Measurements from ENCODE around the gene MAN2B1. TPM values are rescaled to one million over a fixed set of nuclear protein-coding genes. Genes with fewer than 3 reads are reported as not detected.

The MAN2B1 gene
- polyA plus RNA-seq, 3 donors, result 218 to 305 (median 295) TPM

DNA sequence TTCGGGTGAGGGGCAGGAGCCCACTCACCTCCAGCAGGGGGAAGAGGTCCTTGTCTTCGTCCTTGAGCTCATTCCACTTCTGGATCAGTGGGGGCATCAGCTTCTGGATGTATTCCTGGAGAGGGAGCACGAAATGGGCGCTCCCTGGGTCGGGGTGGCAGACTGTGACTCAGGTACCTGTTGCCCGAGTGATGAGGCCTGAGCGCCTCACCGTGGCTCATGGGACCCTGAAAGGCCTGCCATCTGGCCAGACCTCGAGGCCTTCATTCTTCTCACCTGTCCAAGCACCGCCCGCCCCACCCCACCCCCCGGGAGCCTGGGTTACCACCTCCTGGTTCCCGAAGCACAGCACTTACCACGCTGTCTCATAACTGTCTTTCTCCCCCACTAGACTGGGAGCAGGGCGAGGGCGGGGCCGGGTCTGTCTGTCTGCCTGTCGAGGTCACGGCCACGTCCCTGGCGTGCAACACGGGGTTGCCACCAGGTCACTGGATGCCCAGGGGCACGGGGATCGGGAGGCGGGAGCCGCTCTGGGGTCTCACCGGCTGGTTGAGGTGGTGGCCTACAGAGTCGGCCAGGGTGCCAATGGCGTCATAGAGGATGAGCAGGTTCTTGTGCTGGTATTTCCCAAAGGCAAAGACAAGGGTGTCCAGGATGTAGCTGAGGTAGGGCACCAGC, 39.3 kb upstream of the MAN2B1 start:
- H3K9ac ChIP-seq (ENCODE audit: insufficient read depth, low read length, poor library complexity, severe bottlenecking), result no peak overlapping the region

GRCh38 chr19:12705169-12705568, 38.6 kb upstream of the MAN2B1 start:
- H3K36me3 Mint-ChIP-seq, result peaks cover 67 to 94% of the 10 kb centered on the region in 2 donors
- no peak overlapping the region for H3K4me3 Mint-ChIP-seq
- H3K4me1 Mint-ChIP-seq, result no peaks in the 10 kb centered on the region
- Histone ChIP-seq H3K79me2 (ENCODE audit: insufficient read depth, low read length) (no peaks in the 10 kb centered on the region), H3K9ac (ENCODE audit: insufficient read depth, low read length, poor library complexity, severe bottlenecking) (no peak overlapping the region), H3K36me3 (replicated peaks in 1 of 2; ENCODE audit: control insufficient read depth in 1 of 2, insufficient read depth in 2 of 2, low read length in 2 of 2) (peaks cover 77 to 93% of the 10 kb centered on the region in 2 donors), H2AFZ (ENCODE audit: insufficient read depth, low read depth, low read length, poor library complexity, severe bottlenecking) (no peak overlapping the region), H3K4me1 (ENCODE audit: control insufficient read depth in 1 of 2, insufficient read depth in 2 of 2, low read length in 2 of 2) (no peaks in the 10 kb centered on the region), H3K27me3 (ENCODE audit: control insufficient read depth in 2 of 2, insufficient read depth in 2 of 2, low read length in 2 of 2) (no peaks in the 10 kb centered on the region), H3K4me3 (replicated peaks in 1 of 3; ENCODE audit: low read depth in 2 of 3, low read length in 3 of 3) (no peak overlapping the region), H3K9me3 (replicated peaks in 1 of 2; ENCODE audit: control insufficient read depth in 1 of 2, insufficient read depth in 1 of 2, low read length in 2 of 2) (no peaks in the 10 kb centered on the region), H3K27ac (ENCODE audit: low read depth in 1 of 2, low read length in 2 of 2) (no peak overlapping the region), H4K20me1 (ENCODE audit: insufficient read depth, low read length) (no peaks in the 10 kb centered on the region), H3K4me2 (replicated peaks; ENCODE audit: extremely low read depth, low read length, poor library complexity, severe bottlenecking) (no peak overlapping the region)
- 96% methylated on average over 13 of the region's 13 CpGs for WGBS (ENCODE audit: insufficient coverage)
- no peak for TF ChIP-seq CTCF (IDR thresholded peaks at IDR 0.05)
- DNase-seq, result no peak
- intact Hi-C loops (cut with micrococcal nuclease), result no loop called here
- peak overlapping the region in 1 of 7 donors; percentile 43 for H3K27ac Mint-ChIP-seq
- H3K27me3 Mint-ChIP-seq (ENCODE audit: low read depth in 3 of 3), result peaks cover 0 to 2% (median 1%) of the 10 kb centered on the region in 3 donors
- no peaks in the 10 kb centered on the region for H3K9me3 Mint-ChIP-seq

More for the DNA sequence above, 39.3 kb upstream of the MAN2B1 start:
- no peaks in the 10 kb centered on the region for H3K9me3 ChIP-seq (replicated peaks in 1 of 2; ENCODE audit: control insufficient read depth in 1 of 2, insufficient read depth in 1 of 2, low read length in 2 of 2)
- Mint-ChIP-seq H3K9me3 (no peaks in the 10 kb centered on the region), H3K4me3 (no peak overlapping the region), H3K36me3 (peaks cover 70 to 96% of the 10 kb centered on the region in 2 donors), H3K27me3 (ENCODE audit: low read depth in 3 of 3) (peaks cover 0 to 2% (median 1%) of the 10 kb centered on the region in 3 donors), H3K4me1 (no peaks in the 10 kb centered on the region), H3K27ac (peak overlapping the region in 1 of 7 donors; percentile 43)
- H3K4me1 ChIP-seq (ENCODE audit: control insufficient read depth in 1 of 2, insufficient read depth in 2 of 2, low read length in 2 of 2), result no peaks in the 10 kb centered on the region
- no peak for TF ChIP-seq CTCF (IDR thresholded peaks at IDR 0.05)
- 95% methylated on average over 22 of the region's 29 CpGs for WGBS (ENCODE audit: insufficient coverage)
- no peak for DNase-seq
- no peak overlapping the region for H3K4me3 ChIP-seq (replicated peaks in 1 of 3; ENCODE audit: low read depth in 2 of 3, low read length in 3 of 3)
- no peak overlapping the region for H2AFZ ChIP-seq (ENCODE audit: insufficient read depth, low read depth, low read length, poor library complexity, severe bottlenecking)
- peaks cover 81 to 93% of the 10 kb centered on the region in 2 donors for H3K36me3 ChIP-seq (replicated peaks in 1 of 2; ENCODE audit: control insufficient read depth in 1 of 2, insufficient read depth in 2 of 2, low read length in 2 of 2)
- H3K27me3 ChIP-seq (ENCODE audit: control insufficient read depth in 2 of 2, insufficient read depth in 2 of 2, low read length in 2 of 2), result no peaks in the 10 kb centered on the region
- H4K20me1 ChIP-seq (ENCODE audit: insufficient read depth, low read length), result no peaks in the 10 kb centered on the region
- intact Hi-C loops (cut with micrococcal nuclease), result no loop called here
- H3K79me2 ChIP-seq (ENCODE audit: insufficient read depth, low read length), result no peaks in the 10 kb centered on the region
- H3K4me2 ChIP-seq (replicated peaks; ENCODE audit: extremely low read depth, low read length, poor library complexity, severe bottlenecking), result no peak overlapping the region
- H3K27ac ChIP-seq (ENCODE audit: low read depth in 1 of 2, low read length in 2 of 2), result no peak overlapping the region

Data from CD14-positive monocyte (primary cell).